Uterus (tissue), 4 donors: ENCODE measurements around the gene PHF13. TPM values are rescaled to one million over a fixed set of nuclear protein-coding genes. Genes with fewer than 3 reads are reported as not detected.

Experiments used
- DNase-seq, 2 donors: peaks; one replicate each; pipeline ENCODE4 v3.0.0-alpha.2; 2019 to 2020
- H3K27ac ChIP-seq, 2 donors: fragments of 200-600 bp; sonication (generic); 1 replicate in 1 of 2; 2 replicates in 1 of 2; pipeline ENCODE4 v1.5.1; 2016 to 2018
- H3K27me3 ChIP-seq, 2 donors: fragments of 200-600 bp; sonication (generic); one replicate each; pipeline ENCODE4 v1.5.1; 2018 to 2019; ENCODE audit warnings: control low read depth in 1 of 2
- H3K36me3 ChIP-seq, 2 donors: fragments of 200-600 bp; sonication (generic); one replicate each; pipeline ENCODE4 v1.5.1; 2019; ENCODE audit warnings: control low read depth in 1 of 2
- H3K4me1 ChIP-seq, 2 donors: fragments of 200-600 bp; sonication (generic); one replicate each; pipeline ENCODE4 v1.5.1; 2018 to 2019; ENCODE audit warnings: control low read depth in 1 of 2
- H3K4me3 ChIP-seq, 2 donors: fragments of 200-600 bp; sonication (generic); 1 replicate in 1 of 2; 2 replicates in 1 of 2; pipeline ENCODE4 v1.5.1; 2018 to 2019; ENCODE audit warnings: mild to moderate bottlenecking in 1 of 2
- H3K9me3 ChIP-seq, 2 donors: fragments of 200-600 bp; sonication (generic); one replicate each; pipeline ENCODE4 v1.5.1; 2019; ENCODE audit warnings: control low read depth in 1 of 2
- POLR2A ChIP-seq, 2 donors: fragments of 450-650 bp; IDR thresholded peaks; one replicate each; pipeline ENCODE4 v1.6.1; 2016; ENCODE audit warnings: antibody characterized with exemption in 2 of 2, mild to moderate bottlenecking in 1 of 2, moderate library complexity in 1 of 2
- intact Hi-C: fragments of 100-400 bp; cut with DNase I; formaldehyde crosslinking; loops from one replicate; pipeline ENCODE4 v1.15.1; 2023; ENCODE audit warnings: low total_unique reads
- total RNA-seq, 4 donors: library from RNA; depleted of rRNA in 3 of 4; stranded (reverse); fragments of >200 nt in 3 of 4; gene quantifications; one replicate each; pipeline versions ENCODE4 v1.1.0 to v1.2.4, GENCODE V29; 2014 to 2023
- TF ChIP-seq, protein P1 (sequence below), 4 experiments: fragments of 200-600 bp in 2 of 4; fragments of 450-650 bp in 2 of 4; sonication (generic) in 2 of 4; IDR thresholded peaks; one replicate each; pipeline ENCODE4 v1.5.1; 2016 to 2019; ENCODE audit warnings: antibody characterized with exemption in 4 of 4, mild to moderate bottlenecking in 2 of 4, moderate library complexity in 1 of 4
- donor health status: DM: yes; HTN: yes; CAD: no.

Gene PHF13
- total RNA-seq, 4 donors from 2014 or later: 1.8 to 29.6 (median 15.0) TPM

DNA sequence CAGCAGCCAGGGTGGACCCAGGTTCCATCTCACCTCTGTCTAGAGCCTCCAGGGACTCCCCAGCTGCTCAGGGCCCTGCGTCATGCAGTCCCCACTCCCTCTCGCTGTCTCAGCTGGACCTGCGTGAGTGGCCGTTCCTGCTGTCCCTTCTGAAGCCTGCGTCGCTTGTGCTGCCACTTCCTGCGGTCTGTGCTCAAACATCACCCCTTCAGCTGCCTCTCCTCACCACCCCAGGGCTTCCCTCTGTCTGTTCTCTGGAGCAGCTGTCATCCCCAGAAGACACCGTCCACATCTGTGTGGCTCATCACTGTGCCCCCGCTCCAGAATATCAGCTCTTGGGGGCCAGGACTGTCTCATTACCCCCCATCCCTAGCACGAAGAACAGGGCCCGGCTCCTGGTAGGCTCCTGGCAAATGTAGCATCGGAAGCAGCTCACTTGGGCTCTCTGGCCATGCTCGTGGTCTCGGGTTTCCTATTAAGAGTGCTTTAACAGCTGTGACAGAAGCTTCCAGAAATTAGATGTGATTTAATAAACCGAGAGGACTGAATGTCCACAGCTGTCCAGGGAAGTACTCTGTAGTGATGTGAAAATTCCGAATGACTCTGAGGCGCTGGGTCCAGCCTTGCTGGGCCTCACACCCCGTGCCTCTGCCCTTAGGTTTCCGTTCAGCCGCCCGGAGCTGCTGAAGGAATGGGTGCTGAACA is 14.5 kb downstream of the PHF13 start:
- no peaks in the 10 kb centered on the region for H3K36me3 ChIP-seq
- no peaks in the 10 kb centered on the region for H3K27me3 ChIP-seq
- no peak for DNase-seq
- peaks cover 0 to 5% of the 10 kb centered on the region in 2 donors for H3K4me1 ChIP-seq
- H3K9me3 ChIP-seq: no peaks in the 10 kb centered on the region
- intact Hi-C loops: no loop called here
- H3K4me3 ChIP-seq: no peak overlapping the region
- TF ChIP-seq POLR2A (IDR thresholded peaks at IDR 0.05): no peak
- TF ChIP-seq, protein P1, sequence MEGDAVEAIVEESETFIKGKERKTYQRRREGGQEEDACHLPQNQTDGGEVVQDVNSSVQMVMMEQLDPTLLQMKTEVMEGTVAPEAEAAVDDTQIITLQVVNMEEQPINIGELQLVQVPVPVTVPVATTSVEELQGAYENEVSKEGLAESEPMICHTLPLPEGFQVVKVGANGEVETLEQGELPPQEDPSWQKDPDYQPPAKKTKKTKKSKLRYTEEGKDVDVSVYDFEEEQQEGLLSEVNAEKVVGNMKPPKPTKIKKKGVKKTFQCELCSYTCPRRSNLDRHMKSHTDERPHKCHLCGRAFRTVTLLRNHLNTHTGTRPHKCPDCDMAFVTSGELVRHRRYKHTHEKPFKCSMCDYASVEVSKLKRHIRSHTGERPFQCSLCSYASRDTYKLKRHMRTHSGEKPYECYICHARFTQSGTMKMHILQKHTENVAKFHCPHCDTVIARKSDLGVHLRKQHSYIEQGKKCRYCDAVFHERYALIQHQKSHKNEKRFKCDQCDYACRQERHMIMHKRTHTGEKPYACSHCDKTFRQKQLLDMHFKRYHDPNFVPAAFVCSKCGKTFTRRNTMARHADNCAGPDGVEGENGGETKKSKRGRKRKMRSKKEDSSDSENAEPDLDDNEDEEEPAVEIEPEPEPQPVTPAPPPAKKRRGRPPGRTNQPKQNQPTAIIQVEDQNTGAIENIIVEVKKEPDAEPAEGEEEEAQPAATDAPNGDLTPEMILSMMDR (IDR thresholded peaks at IDR 0.05): no peak
- H3K27ac ChIP-seq: no peak overlapping the region

DNA sequence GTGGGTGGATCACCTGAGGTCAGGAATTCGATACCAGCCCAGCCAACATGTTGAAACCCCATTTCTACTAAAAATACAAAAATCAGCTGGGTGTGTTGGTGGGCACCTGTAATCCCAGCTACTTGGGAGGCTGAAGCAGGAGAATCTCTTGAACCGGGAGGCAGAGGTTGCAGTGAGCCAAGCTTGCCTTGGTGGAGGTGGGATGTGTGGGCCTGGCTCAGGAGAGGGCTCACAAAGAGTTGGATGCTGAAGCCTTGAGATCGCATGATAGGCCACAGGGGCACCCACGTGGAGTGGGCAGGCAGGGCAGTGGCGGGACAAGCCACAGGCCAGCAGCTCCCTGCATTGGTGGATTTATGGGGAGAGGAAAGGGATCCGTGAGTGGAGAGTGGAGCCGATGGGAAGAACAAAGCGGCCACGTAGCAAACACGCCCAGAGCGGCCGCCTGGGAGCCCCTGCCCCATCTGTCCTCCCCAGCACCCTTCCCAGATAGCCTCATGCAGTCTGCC is 15.5 kb downstream of the PHF13 start:
- H3K27me3 ChIP-seq: no peaks in the 10 kb centered on the region
- intact Hi-C loops: no loop called here
- TF ChIP-seq, protein P1 (IDR thresholded peaks at IDR 0.05): no peak
- no peak for TF ChIP-seq POLR2A (IDR thresholded peaks at IDR 0.05)
- no peak overlapping the region for H3K27ac ChIP-seq
- no peak overlapping the region for H3K4me3 ChIP-seq
- no peak for DNase-seq
- no peaks in the 10 kb centered on the region for H3K9me3 ChIP-seq
- H3K4me1 ChIP-seq: peaks cover 0 to 5% of the 10 kb centered on the region in 2 donors
- H3K36me3 ChIP-seq: no peaks in the 10 kb centered on the region

DNA sequence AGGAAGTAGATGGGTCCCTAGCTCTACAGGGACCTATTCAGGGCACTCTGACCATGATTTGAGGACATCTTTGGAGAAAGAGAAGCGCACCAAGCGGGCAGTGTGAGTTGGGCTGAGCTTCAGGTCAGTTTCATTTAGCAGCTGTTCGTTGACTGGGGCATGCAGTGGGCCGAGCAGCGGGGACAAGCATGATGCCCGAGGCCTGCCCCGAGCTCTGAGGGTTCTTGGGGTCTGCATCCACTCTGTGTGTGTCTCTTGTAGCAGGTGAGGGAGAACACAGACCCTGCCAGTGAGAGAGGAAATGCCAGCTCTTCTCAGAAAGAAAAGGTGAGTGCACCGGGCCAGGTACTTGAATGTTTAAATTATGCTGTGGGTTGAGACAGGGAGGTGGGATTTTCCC is 16.5 kb downstream of the PHF13 start:
- no peak overlapping the region for H3K27ac ChIP-seq
- intact Hi-C loops: loop anchor here (10.0 kb wide), 1 partner anchor 75 kb away; the partner anchor contains the start of genes NOL9 and TAS1R1
- H3K36me3 ChIP-seq: no peaks in the 10 kb centered on the region
- no peak for DNase-seq
- peaks cover 0 to 5% of the 10 kb centered on the region in 2 donors for H3K4me1 ChIP-seq
- H3K27me3 ChIP-seq: no peaks in the 10 kb centered on the region
- no peak for TF ChIP-seq POLR2A (IDR thresholded peaks at IDR 0.05)
- TF ChIP-seq, protein P1 (IDR thresholded peaks at IDR 0.05): no peak
- H3K9me3 ChIP-seq: no peaks in the 10 kb centered on the region
- no peak overlapping the region for H3K4me3 ChIP-seq

DNA sequence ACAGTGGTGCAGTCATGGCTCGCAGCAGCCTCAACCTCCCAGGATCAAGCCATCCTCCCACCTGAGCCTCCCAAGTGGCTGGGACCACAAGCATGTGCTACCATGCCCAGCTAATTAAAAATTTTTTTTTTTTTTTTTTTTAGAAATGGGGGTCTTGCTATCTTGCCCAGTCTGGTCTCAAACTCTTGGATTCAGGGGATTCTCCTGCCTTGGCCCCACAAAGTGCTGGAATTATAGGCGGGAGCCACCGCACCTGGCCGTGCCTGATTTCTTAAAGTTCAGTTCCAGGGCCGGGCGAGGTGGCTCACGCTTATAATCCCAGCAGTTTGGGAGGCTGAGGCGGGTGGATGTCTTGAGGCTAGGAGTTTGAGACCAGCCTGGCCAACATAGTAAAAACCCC is 17.5 kb downstream of the PHF13 start:
- Histone ChIP-seq H3K27me3 (no peaks in the 10 kb centered on the region), H3K4me3 (no peak overlapping the region), H3K27ac (no peak overlapping the region), H3K36me3 (no peaks in the 10 kb centered on the region), H3K9me3 (no peaks in the 10 kb centered on the region), H3K4me1 (peaks cover 0 to 5% of the 10 kb centered on the region in 2 donors)
- DNase-seq: no peak
- TF ChIP-seq, protein P1 (IDR thresholded peaks at IDR 0.05): no peak
- TF ChIP-seq POLR2A (IDR thresholded peaks at IDR 0.05): no peak
- intact Hi-C loops: loop anchor here (10.0 kb wide), 1 partner anchor 76 kb away; the partner anchor contains the start of genes NOL9 and TAS1R1
